HG03060 (cell line): Measurements from ENCODE around the gene BLACAT1.
"Not testable (repeated sequence)": the region's sequence is repeated elsewhere in the genome, so short reads cannot be mapped to it uniquely, and the experiment has no call there.

Experiments
- ATAC-seq: cut with Tn5 transposase; IDR thresholded peaks from one replicate; pipeline ENCODE4 v1.9.1; 2021; ENCODE audit warnings: low read depth, moderate number of reproducible peaks; ENCODE audit not compliant: unreplicated experiment

Gene BLACAT1

DNA sequence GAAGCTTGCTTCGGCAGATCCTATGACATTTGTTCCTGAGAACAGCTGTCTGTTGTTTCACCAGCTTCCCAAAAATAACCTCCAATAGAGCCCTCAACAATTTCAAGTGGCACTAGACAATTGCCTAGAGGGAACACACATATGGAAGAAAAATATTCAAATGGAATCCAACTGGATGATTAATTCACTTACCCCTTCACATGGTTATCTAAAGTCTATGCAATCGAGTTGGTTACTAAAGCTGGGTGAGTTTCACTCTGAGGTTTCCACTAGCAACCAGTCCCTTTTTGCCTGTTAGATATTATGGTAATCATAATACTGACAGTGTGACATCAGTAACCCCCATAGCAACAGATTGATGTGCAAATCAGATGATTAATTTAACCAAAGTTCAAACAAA lies 34.0 kb downstream of the BLACAT1 start, which contains the start of gene LEMD1:
Gene LEMD1, minus strand, starts transcription at position 259 of the 400 bp plus-strand sequence. CDS start 1,520 bp downstream, outside the sequence.
- ATAC-seq = no peak

DNA sequence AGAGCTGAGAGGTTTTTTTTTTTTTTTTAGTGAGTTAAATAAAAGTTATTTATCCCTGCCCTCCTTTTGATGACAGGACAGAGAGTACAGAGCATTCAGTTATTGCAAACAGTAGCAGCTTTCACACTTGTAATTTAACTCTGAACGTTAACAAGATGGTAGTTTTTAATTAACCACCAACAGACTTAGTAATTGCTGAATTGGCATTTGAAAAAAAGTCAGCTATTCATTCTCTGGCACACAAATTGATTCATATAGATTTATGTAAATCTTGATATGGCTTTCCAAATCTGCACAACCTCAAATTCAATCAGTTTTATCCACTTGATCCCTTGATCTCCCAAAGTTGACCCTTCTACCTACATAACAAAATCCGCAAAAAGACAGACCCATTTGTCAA lies 34.9 kb downstream of the BLACAT1 start:
- ATAC-seq = no peak

DNA sequence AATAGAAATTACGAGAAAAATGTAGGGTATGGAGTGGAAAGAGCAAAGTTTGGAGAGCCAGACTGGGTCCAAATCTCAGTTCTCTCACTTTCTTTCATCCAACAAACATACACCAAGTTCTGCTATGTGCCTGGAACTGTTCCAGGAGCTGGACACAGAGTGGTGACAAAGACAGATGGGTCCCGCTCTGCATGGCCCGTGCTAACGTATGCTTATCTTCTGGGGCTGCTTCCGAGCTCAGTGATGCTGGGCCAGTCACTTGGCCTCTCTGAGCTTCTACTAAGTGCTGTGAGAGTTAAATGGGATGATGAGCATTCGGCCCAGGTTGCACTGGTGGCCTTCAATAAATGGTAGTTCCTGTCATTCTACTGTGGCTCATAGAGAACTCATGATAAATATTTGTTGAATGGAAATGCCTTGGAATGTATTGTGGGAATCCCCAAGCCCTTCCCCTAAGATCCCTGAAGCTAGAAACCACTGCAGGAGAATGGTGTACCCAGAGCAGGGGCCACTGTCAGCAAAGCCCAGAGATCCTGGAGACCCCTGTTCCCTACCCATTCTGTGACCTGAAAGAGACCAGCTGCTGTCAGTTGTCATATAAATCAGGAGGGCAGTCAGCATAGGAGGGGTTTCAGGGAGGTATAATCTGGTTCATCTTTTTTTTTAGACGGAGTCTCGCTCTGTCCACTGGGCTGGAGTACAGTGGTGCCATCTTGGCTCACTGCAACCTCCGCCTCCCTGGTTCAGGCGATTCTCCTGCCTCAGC lies 37.8 kb downstream of the BLACAT1 start:
- ATAC-seq = no peak

GRCh38 chr1:205416322-205416721 lies 39.5 kb downstream of the BLACAT1 start:
- ATAC-seq = no peak

- no peak for ATAC-seq
Observed at GRCh38 chr1:205410581-205411298, 45.1 kb downstream of the BLACAT1 start.

DNA sequence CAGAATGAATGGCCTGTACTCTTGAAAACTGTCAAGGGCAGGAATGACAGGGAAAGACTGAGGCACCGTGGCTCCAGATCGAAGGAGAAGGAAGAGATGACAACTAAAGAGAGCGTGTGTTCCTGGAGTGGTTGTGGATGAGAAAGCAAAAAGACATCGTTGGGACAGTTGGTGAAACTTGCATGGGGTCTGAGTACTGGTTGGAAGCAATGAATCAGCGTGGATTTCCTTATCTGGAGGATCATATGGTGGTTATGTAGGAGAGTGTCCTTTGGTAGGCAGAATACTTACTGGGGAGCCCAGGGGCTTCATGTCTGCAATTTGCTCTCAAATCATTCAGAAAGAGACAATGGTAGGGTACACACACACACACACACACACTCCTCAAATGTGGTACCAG lies 47.9 kb downstream of the BLACAT1 start:
- no peak for ATAC-seq

DNA sequence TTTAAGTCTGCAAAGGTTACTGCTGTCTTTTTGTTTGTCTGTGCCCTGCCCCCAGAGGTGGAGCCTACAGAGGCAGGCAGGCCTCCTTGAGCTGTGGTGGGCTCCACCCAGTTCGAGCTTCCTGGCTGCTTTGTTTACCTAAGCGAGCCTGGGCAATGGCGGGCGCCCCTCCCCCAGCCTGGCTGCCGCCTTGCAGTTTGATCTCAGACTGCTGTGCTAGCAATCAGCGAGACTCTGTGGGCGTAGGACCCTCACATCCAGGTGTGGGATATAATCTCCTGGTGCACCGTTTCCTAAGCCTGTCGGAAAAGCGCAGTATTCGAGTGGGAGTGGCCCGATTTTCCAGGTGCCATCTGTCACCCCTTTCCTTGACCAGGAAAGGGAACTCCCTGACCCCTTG lies 49.6 kb downstream of the BLACAT1 start:
- not testable (repeated sequence) for ATAC-seq
